HG02763 (cell line): ENCODE measurements around the gene RRP12.
"Not testable (repeated sequence)": the region's sequence is repeated elsewhere in the genome, so short reads cannot be mapped to it uniquely, and the experiment has no call there.

ENCODE experiments used
- ATAC-seq: cut with Tn5 transposase; IDR thresholded peaks from one replicate; pipeline ENCODE4 v1.9.1; 2021; ENCODE audit warnings: mild to moderate bottlenecking, moderate library complexity; ENCODE audit not compliant: unreplicated experiment

RRP12 gene

GRCh38 chr10:97367126-97367649, 34.0 kb downstream of the RRP12 start:
- ATAC-seq: no peak

GRCh38 chr10:97366572-97366971, 34.6 kb downstream of the RRP12 start:
- ATAC-seq: no peak

GRCh38 chr10:97365761-97366351, 35.3 kb downstream of the RRP12 start:
- ATAC-seq: no peak

GRCh38 chr10:97363071-97363470, 38.1 kb downstream of the RRP12 start:
- ATAC-seq: no peak

GRCh38 chr10:97362310-97363033, 38.7 kb downstream of the RRP12 start:
- ATAC-seq: no peak

DNA sequence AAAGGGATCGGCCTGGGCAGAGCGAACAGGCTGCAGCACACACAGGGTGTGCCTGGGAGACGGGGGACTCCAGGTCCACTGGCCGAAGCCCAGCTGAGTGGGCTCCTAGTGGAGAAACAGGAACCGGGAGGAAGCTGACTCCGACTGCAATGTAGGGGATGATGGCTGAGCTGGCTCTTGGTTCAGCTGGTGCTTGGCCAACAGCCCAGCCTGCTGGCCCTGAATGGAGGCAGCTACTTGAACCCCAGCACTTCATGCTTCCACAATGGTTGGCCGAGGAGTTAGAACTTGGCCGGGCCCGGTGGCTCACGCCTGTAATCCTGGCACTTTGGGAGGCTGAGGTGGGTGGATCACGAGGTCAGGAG, 39.6 kb downstream of the RRP12 start:
- no peak for ATAC-seq

DNA sequence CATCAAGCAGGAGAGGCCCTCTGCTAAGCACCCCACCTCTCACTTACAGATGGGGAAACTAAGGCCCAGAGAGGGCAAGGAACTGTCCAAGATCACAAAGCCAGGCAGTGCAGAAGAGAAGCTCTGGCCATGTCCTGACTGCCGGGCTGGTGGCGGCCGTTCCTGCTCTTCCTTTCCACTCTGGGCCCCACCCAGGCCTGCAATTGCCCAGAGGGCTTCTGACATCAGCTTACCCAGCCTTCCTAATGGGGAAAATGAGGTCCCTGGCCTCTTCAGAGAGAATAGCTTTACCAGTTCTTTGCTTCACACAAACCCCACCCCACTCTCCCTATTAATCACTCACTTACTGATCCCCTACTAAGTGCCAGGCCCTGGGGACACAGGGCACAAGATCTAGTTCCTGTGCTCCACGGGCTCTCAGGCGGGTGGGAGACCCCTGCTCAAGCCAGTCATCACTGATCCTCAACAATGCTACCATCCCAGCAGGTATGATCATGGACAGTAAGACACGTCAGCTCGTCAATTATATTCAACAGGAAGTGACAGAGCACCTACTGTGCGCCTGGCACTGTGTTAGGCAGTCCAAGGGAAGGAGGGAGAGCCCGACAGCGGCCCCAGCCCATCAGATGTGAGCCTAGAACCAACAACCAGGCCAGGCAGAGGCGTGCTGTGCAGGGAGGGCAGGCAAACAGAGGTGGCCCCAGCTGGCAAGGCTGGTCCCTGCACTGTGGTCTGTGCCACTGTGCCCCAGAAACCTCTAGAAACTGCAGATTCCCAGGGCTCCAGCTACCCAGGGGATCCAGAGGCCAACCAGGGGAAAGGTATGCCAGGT, 40.2 kb downstream of the RRP12 start:
- ATAC-seq: no peak

DNA sequence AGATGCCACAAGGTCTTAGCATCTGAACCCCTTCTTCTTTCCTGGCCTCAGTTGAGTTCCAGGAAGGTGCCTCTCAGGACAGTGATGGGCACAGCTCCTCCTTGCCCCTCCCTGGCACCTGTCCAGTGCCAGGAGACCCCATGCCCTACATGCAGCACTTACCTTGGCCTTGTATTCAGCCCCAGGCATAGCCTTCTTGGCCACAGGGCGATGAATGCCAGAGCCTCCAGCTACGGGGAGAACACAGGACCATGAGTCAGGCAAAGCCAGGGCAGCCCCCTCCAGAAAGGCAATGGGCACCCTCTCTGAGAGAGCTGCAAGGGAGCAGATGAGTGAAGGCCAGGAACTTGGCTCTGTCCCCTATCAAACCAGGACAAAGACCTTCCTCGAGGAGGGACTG, 42.4 kb downstream of the RRP12 start:
- no peak for ATAC-seq

GRCh38 chr10:97358349-97358748, 42.8 kb downstream of the RRP12 start:
- ATAC-seq: no peak

DNA sequence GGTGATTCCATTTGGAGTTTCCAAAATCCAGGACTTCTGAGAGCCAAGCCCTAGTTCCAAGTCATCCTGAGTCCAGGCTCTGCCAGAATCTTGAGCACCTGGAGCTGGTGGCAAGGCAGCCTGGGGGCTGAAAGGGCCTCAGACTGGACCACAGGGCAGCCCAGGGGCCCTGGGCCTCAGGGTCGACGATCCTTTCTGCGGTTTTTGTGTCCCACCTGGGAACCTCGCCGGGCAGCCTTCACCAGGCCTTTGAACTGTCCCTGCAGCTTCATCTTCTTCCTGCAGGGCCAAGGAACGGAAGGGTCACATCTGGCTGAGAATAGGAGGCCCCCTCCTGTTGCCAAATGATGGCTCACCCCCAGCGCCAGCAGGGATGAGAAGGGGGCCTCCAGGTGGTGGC, 44.2 kb downstream of the RRP12 start:
- ATAC-seq: no peak

DNA sequence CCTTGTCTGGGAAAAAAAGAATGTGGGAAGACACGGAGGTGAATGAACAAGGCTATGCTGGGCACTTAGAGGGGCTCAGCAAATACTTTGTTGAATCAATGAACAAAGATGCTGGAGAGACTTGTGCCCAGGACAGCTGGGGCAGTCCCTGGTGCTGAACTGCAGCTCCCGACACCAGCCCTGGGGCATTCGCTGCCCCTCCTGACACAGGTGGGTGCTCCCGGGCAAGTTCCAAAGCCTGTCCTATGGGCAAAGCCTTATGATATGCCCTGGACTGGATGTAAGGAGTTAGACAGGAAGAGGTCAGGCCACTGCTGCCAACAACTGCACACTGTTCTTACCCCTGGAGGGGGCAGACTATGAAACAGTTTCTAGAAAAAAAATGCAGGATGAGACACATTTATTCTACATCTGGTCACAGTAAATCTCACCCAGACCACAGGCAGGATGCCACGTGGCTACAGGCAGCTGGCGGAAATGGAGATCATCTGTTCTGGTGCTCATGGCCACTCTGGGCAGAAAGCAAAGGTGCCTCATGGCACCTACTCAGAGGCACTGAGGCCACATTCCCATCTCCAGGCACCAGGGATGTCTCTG, 44.7 kb downstream of the RRP12 start:
- no peak for ATAC-seq

DNA sequence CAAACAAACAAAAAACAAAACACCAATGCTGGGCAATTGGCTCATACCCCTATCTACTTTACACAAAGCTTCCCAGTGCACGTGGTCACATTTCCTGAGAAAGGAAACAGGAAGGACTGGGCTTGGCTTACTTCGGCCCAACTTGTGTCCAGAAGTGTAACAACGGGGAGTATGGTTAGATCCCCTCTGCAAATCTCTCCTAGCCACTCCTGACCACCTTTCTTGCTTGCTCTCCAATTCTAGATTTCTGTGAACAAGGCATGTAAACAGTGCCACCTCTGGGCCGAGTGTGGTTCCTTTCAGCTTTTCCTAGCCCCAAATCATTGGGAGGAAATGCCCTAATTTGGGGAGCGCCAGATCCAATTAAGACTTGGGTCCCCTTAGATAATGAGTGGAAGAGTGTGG, 45.6 kb downstream of the RRP12 start:
- no peak for ATAC-seq

GRCh38 chr10:97353945-97354344, 47.2 kb downstream of the RRP12 start:
- no peak for ATAC-seq

DNA sequence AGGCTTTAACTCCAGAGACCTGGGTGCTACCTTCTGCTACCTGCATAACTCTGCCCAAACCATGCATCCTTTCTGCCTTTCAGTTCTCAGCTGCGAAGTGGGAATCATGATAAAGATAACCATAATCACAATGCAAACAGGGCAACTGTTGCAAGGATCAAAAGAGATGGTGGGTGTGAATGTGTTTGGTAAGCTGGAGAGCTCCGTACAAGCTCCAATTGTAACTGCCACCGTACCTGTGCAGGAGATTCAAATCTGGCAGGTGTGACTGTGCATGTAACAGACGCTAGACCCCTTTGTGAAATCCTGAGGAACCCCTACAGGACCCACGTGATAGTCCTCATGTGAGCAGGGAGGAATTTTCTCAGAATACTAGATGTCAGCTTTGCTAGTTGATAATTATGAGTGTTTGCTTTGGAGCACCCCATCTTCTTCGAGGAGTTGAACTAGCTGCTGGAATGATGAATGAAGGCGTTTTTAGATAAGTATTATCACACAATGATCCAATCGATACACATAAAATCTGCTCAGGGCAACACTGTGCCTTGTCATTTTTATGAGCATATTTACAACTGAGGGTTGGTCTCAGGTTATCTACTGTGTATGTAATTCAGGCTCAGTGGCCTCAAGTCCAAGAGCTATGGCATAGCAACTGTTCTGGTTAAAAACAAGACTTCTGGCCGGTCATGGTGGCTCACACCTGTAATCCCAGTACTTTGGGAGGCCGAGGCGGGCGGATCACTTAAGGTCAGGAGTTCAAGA, 51.2 kb downstream of the RRP12 start:
- no peak for ATAC-seq

DNA sequence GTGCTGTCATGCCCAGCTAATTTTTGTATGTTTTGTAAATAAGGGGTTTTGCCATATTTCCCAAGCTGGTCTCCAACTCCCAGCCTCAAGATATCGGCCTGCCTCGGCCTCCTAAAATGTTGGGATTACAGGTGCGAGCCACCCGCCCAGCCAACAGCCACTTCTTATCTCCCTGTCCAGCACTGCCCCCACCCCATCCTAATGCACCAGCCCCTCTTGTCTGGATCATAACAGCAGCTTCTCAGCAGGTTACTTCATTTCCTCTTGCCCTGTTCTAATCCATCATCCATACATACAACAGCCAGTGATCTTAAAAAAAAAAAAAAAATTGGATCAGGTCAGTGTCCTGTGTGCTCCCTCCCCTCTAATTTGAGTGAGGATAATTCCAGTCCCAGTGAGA, 53.8 kb downstream of the RRP12 start:
- ATAC-seq: no peak

GRCh38 chr10:97343664-97344063, 57.5 kb downstream of the RRP12 start:
- not testable (repeated sequence) for ATAC-seq

DNA sequence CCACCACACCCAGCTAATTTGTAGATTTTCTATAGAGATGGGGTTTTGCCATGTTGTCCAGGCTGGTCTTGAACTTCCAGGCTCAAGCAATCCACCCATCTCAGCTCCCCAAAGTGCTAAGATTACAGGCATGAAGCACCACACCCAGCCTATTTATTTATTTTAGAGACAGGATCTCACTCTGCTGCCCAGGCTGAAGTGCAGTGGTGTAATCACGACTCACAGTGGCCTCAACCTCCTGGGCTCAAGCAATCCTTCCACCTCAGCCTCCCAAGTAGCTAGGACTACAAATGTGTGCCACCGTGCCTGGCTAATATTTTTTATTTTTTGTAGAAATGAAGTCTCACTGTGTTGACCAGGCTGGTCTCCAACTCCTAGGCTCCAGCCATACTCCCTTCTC, 59.7 kb downstream of the RRP12 start:
- ATAC-seq: no peak

DNA sequence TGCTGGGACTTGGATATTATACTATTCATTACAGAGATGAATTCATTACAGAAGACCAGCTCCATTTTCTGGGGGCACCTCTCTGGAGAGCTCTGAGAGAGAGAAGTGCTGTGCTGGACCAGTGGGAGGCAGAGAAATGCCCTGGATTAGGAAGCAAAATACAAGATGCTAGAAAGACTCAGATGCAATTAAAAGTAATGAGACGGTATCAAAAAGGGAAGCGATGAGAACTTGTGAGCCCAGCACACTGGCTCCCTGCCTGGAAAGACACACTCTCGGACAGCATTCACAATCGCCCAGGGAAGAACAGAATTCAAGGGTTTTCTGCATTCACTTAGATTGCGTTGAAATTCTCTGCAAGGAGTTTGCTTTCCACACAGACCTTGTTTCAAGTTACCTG, 63.1 kb downstream of the RRP12 start:
- no peak for ATAC-seq

DNA sequence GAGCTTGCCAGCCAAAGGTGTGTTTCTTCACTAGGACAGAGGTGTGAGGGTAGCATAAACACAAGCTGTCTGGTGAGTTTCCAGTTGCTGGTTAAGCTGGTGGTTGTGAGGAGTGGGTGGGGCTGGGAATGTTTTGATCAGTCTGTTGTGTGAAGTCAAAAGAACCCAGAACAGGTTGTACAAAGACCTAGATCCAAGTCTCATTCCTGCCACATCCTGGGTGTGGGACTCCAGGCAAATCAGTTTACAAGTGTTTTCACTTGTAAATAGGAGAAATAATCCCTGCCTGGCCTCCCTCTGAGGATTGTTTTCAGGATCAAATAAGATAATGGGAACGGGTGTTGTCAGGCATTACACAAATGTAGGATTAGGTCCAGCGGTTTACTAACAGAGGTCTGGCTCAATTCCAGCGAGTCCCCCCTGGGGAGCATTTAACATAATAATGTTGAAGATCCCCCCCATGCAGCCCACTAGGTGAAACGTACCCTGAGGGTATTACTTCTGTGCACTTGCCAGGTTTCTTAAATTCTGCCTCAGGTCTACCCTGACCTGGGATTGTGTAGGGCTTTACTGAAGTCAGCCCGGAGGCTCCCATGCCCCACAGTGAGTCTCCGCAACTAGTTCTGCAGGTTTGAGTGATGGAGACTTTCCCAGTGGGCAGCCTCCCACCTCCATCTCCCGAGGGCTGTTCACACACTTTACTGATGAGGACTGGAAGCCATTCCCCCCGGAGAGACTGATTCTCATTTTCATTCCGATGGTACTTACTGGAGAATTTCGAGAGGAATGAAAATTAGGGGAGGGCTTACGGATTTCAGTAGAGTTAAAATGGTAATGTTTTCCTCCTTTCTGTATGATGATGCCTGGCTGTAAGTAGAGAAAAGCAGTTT, 64.0 kb downstream of the RRP12 start:
- ATAC-seq: no peak

GRCh38 chr10:97336446-97336845, 64.7 kb downstream of the RRP12 start:
- ATAC-seq: no peak
